ENCODE measurements around the gene SND1. TPM values are rescaled to one million over a fixed set of nuclear protein-coding genes. Genes with fewer than 3 reads are reported as not detected.

The SND1 gene
- total RNA-seq, 1 donor from 2014 or later: 85.9 TPM

DNA sequence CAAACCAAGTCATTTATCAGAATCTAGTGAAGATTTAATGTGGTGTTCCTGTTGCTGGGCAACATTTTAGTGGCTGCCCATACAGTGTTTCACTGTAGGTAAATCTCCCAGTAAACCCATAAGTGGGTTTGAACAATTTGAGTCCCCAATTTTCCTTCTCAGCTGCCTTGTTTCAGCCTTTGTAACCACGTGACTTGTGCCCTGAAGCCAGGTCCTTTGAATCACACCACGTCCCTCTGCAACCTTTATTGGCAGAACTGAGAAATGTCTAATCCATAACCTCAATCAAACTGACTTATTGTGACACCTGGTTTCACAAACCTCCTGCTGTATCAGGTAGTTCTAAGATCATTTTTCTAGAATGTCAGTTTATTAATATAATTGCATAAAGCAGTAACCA is 30.1 kb downstream of the SND1 start:
- Histone ChIP-seq H3K36me3 (no peaks in the 10 kb centered on the region), H3K9me3 (no peaks in the 10 kb centered on the region), H3K4me1 (no peaks in the 10 kb centered on the region), H3K27ac (no peak overlapping the region), H3K27me3 (no peaks in the 10 kb centered on the region), H3K4me3 (no peak overlapping the region)
- TF ChIP-seq CTCF (IDR thresholded peaks at IDR 0.05) (no peak), POLR2A (IDR thresholded peaks at IDR 0.05) (no peak), POLR2AphosphoS5 (IDR thresholded peaks at IDR 0.05; ENCODE audit: insufficient read depth in 1 of 2, low read depth in 1 of 2) (no peak)
- intact Hi-C loops (cut with DNase I): no loop called here
- no peak for DNase-seq (ENCODE audit: extremely low spot score in 2 of 2)

DNA sequence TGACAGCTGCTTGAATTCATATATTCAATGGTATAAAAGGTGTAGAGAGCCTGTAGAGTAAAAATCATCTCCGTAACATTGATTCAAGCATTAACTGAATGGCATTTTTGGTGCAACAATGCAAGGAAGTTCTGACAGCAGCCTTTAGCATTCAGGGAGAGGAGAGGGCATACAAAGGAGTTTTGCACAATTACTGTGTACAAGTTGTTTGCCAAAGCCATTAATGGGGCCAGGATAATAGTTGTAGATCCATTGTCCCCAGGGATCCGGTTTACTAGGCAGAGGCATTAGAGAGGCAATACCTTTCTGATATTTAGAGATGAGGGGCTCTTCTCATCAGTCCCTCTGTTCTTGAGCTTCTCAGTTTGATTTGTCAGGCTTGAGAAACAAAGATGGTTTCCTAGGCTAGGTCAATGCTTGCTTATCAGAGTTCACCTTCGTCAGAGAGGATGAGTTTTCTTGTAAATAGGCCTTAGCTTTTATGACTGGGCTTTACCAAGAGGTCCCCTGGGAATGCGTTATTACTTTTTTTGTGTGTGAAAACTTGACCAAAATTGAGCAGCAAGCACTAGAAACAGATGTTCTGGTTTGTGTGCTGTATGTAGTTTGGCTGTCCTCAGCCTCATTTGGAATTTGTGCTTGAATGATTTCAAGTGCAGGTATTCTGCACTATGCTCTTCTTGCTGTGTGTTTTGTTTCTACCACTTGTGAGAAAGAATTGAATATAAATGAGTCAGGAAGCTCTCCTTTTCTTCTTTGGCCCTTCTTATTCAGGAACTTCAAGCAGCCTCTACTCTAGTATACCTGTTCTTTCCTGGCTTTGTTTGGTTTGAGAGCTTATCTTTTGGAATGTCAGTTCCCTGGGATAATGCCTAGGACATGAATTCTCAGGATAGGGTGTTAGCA is 32.0 kb downstream of the SND1 start:
- intact Hi-C loops (cut with DNase I): no loop called here
- H3K27me3 ChIP-seq: no peaks in the 10 kb centered on the region
- no peaks in the 10 kb centered on the region for H3K4me1 ChIP-seq
- no peaks in the 10 kb centered on the region for H3K9me3 ChIP-seq
- H3K36me3 ChIP-seq: peaks cover 0 to 13% of the 10 kb centered on the region in 2 donors
- no peak for DNase-seq (ENCODE audit: extremely low spot score in 2 of 2)
- H3K27ac ChIP-seq: no peak overlapping the region
- H3K4me3 ChIP-seq: no peak overlapping the region
- TF ChIP-seq POLR2AphosphoS5 (IDR thresholded peaks at IDR 0.05; ENCODE audit: insufficient read depth in 1 of 2, low read depth in 1 of 2) (no peak), POLR2A (IDR thresholded peaks at IDR 0.05) (no peak), CTCF (IDR thresholded peaks at IDR 0.05) (no peak)

DNA sequence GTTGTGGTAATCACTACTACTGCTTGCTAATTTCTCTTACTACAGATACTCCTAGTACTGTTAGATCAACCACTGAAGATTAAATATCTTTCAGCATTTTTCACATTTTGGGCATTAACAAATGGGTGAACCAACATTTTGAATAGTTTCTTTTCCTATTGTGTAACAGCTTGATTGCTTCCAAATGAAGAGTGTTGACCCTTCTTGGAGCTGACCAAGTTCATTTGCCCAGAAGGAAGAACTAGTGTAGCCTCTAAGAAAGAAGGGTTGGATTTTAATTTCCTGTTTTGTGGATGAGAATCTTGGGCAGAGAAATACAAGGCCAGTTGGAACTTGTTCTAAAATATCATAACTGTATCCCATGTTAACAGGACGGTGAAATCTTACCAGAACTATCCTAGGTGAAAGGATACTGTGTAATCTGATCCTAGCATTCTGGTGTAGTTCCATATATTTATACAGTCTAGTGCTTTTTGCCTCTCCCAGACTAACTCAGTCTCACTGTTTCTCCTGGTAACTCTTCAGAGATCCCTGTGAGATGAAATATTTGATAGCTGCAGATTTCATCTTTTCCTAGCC is 37.3 kb downstream of the SND1 start:
- no peak for TF ChIP-seq POLR2AphosphoS5 (IDR thresholded peaks at IDR 0.05; ENCODE audit: insufficient read depth in 1 of 2, low read depth in 1 of 2)
- no peak for TF ChIP-seq CTCF (IDR thresholded peaks at IDR 0.05)
- DNase-seq (ENCODE audit: extremely low spot score in 2 of 2): no peak
- Histone ChIP-seq H3K27ac (no peak overlapping the region), H3K9me3 (no peaks in the 10 kb centered on the region), H3K27me3 (no peaks in the 10 kb centered on the region), H3K4me1 (no peaks in the 10 kb centered on the region), H3K4me3 (no peak overlapping the region), H3K36me3 (peaks cover 0 to 13% of the 10 kb centered on the region in 2 donors)
- intact Hi-C loops (cut with DNase I): no loop called here

DNA sequence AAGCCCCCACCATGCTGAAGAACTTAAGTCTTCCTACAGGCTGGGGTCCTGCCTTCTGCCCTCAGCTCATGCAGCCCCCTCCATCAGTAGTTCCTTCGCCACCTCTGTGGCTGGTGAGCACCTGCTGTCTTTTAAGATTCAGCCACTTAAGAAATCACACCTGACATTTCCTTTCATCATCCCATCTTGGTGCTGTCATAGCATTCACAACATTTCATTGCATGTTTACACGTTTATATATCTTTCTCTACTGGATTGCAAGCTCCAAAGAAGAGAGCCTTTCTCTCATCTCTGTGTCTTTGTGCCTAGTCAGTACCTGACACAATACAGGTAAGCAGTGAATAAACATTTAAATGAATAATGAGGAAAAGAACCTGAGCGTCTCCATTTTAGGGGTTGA is 38.3 kb downstream of the SND1 start:
- Histone ChIP-seq H3K36me3 (peaks cover 0 to 22% of the 10 kb centered on the region in 2 donors), H3K27ac (no peak overlapping the region), H3K4me1 (no peaks in the 10 kb centered on the region), H3K4me3 (no peak overlapping the region), H3K27me3 (no peaks in the 10 kb centered on the region), H3K9me3 (no peaks in the 10 kb centered on the region)
- TF ChIP-seq CTCF (IDR thresholded peaks at IDR 0.05) (no peak), POLR2AphosphoS5 (IDR thresholded peaks at IDR 0.05; ENCODE audit: insufficient read depth in 1 of 2, low read depth in 1 of 2) (no peak), POLR2A (IDR thresholded peaks at IDR 0.05) (no peak)
- intact Hi-C loops (cut with DNase I): no loop called here
- no peak for DNase-seq (ENCODE audit: extremely low spot score in 2 of 2)

GRCh38 chr7:127690806-127691205 is 38.8 kb downstream of the SND1 start:
- TF ChIP-seq POLR2A (IDR thresholded peaks at IDR 0.05) (no peak), CTCF (IDR thresholded peaks at IDR 0.05) (no peak), POLR2AphosphoS5 (IDR thresholded peaks at IDR 0.05; ENCODE audit: insufficient read depth in 1 of 2, low read depth in 1 of 2) (no peak)
- H3K4me3 ChIP-seq: no peak overlapping the region
- DNase-seq (ENCODE audit: extremely low spot score in 2 of 2): no peak
- H3K9me3 ChIP-seq: no peaks in the 10 kb centered on the region
- intact Hi-C loops (cut with DNase I): no loop called here
- no peaks in the 10 kb centered on the region for H3K4me1 ChIP-seq
- H3K36me3 ChIP-seq: peaks cover 0 to 26% of the 10 kb centered on the region in 2 donors
- H3K27me3 ChIP-seq: no peaks in the 10 kb centered on the region
- no peak overlapping the region for H3K27ac ChIP-seq

Measured in vagina (tissue), 2 donors.